K562 (cell line): ENCODE measurements around the gene PCDH12.

Experiments used
- ETV6 ChIP-seq, 3 experiments: fragments of 150-350 bp in 1 of 3; sonication (generic) in 1 of 3; formaldehyde crosslinking in 1 of 3; IDR thresholded peaks; 2 replicates each; pipeline versions ENCODE4 v1.6.1 to v1.8.0; 2014 to 2022; ENCODE audit warnings: borderline replicate concordance in 2 of 3, low read depth in 2 of 3, antibody characterized with exemption in 1 of 3, low read length in 1 of 3, mild to moderate bottlenecking in 1 of 3, missing genetic modification reagents in 1 of 3
- EZH2 ChIP-seq: IDR thresholded peaks from 2 replicates; pipeline ENCODE4 v1.6.1; 2012; ENCODE audit warnings: low read depth, mild to moderate bottlenecking, inconsistent platforms, low read length, borderline replicate concordance
- FOS ChIP-seq: IDR thresholded peaks from 3 replicates; pipeline ENCODE4 v1.6.1; 2011; ENCODE audit not compliant: insufficient read length; ENCODE audit errors: extremely low read depth
- HDAC2 ChIP-seq: fragments of 450-650 bp; IDR thresholded peaks from 2 replicates; pipeline ENCODE4 v1.6.1; 2016; ENCODE audit warnings: mild to moderate bottlenecking
- JUND ChIP-seq, 2 experiments: IDR thresholded peaks; 2 replicates in 1 of 2; 3 replicates in 1 of 2; pipeline ENCODE4 v1.6.1; 2011; ENCODE audit warnings: borderline replicate concordance in 2 of 2, low read depth in 2 of 2, low read length in 2 of 2, improper control_type of control experiment in 1 of 2, missing biosample characterization in 1 of 2, missing genetic modification characterization in 1 of 2, missing genetic modification reagents in 1 of 2
- MAFG ChIP-seq: fragments of 450-650 bp; conservative IDR thresholded peaks from 2 replicates; pipeline ENCODE4 v1.6.1; 2016; ENCODE audit warnings: missing genetic modification characterization, missing compliant biosample characterization
- NFIC ChIP-seq: fragments of 450-650 bp; IDR thresholded peaks from 2 replicates; pipeline ENCODE4 v1.6.1; 2017; ENCODE audit warnings: mild to moderate bottlenecking, inconsistent platforms
- NFYB ChIP-seq: IDR thresholded peaks from 2 replicates; pipeline ENCODE4 v1.6.1; 2011; ENCODE audit warnings: mild to moderate bottlenecking, moderate library complexity; ENCODE audit not compliant: insufficient read length; ENCODE audit errors: extremely low read depth
- ZBED1 ChIP-seq: IDR thresholded peaks from 2 replicates; pipeline ENCODE4 v1.6.1; 2014
- ZNF311 ChIP-seq: fragments of 250-450 bp; sonication (Bioruptor Pico); IDR thresholded peaks from 2 replicates; pipeline ENCODE4 v1.4.0; 2020; ENCODE audit warnings: mild to moderate bottlenecking, moderate library complexity
- ZNF431 ChIP-seq: sonication (generic); formaldehyde crosslinking; IDR thresholded peaks from 2 replicates; pipeline ENCODE4 v1.8.0; 2022; ENCODE audit warnings: mild to moderate bottlenecking, missing genetic modification reagents
- ZNF644 ChIP-seq: fragments of 200-800 bp; sonication (Bioruptor generic); IDR thresholded peaks from 2 replicates; pipeline ENCODE4 v1.6.1; 2016; ENCODE audit warnings: low read depth, missing genetic modification characterization, missing compliant biosample characterization
- TF ChIP-seq, protein P1 (sequence below): sonication (generic); formaldehyde crosslinking; IDR thresholded peaks from 2 replicates; pipeline ENCODE4 v1.8.1; 2023; ENCODE audit warnings: mild to moderate bottlenecking, missing genetic modification reagents, moderate library complexity
- TF ChIP-seq, protein P2 (sequence below), 3 experiments: IDR thresholded peaks in 2 of 3; conservative IDR thresholded peaks in 1 of 3; 2 replicates each; pipeline ENCODE4 v1.5.1; 2011 to 2012; ENCODE audit warnings: low read length in 3 of 3, mild to moderate bottlenecking in 3 of 3, control low read depth in 2 of 3, improper control_type of control experiment in 1 of 3, inconsistent platforms in 1 of 3, low read depth in 1 of 3, mixed read lengths in 1 of 3, moderate library complexity in 1 of 3; ENCODE audit not compliant: insufficient read depth in 2 of 3

DNA sequence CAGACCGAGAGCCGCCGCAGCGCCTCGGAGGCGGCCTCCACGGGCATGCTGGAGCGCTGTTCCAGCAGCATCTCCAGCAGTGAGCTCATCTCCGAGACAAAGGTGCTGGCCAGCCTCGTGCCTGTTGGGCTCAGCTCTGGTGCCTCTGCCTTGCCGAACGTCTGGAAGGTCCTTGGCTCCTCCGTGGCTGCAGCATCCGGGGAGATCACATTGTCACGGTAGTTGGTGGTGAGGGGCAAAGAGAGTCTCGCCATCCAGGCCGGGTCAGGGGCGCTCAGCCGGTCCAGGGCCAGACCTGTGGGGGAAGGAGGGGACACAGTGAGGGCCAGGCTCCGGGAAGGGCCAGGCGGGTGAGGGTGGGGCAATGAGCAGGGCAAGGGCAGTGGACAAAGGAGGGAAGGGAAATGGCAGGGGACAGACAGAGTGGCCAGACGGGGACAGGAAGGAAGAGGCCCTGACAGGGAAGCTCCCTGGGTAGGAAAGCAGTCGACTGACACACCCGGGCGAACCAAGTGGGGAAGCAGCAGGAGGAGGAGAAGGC, 12.4 kb downstream of the PCDH12 start:
- TF ChIP-seq ETV6 (IDR thresholded peaks at IDR 0.05; ENCODE audit: borderline replicate concordance in 1 of 2, low read depth in 2 of 2, low read length in 1 of 2): no peak
- no peak for TF ChIP-seq ETV6 (CRISPR knock-in tag; IDR thresholded peaks at IDR 0.05; ENCODE audit: borderline replicate concordance)
- no peak for TF ChIP-seq JUND (IDR thresholded peaks at IDR 0.05; ENCODE audit: borderline replicate concordance, low read depth, low read length)
- no peak for TF ChIP-seq JUND (tag; IDR thresholded peaks at IDR 0.05; ENCODE audit: borderline replicate concordance, low read depth, low read length)
- no peak for TF ChIP-seq HDAC2
- TF ChIP-seq NFYB: no peak
- no peak for TF ChIP-seq ZNF644 (tag)
- no peak for TF ChIP-seq ZNF431
- TF ChIP-seq ZNF311 (CRISPR knock-in tag): no peak
- TF ChIP-seq EZH2: no peak
- TF ChIP-seq FOS: no peak
- TF ChIP-seq, protein P1, sequence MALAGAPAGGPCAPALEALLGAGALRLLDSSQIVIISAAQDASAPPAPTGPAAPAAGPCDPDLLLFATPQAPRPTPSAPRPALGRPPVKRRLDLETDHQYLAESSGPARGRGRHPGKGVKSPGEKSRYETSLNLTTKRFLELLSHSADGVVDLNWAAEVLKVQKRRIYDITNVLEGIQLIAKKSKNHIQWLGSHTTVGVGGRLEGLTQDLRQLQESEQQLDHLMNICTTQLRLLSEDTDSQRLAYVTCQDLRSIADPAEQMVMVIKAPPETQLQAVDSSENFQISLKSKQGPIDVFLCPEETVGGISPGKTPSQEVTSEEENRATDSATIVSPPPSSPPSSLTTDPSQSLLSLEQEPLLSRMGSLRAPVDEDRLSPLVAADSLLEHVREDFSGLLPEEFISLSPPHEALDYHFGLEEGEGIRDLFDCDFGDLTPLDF (CRISPR knock-in tag): no peak
- TF ChIP-seq NFIC: no peak
- no peak for TF ChIP-seq ZBED1
- TF ChIP-seq, protein P2, sequence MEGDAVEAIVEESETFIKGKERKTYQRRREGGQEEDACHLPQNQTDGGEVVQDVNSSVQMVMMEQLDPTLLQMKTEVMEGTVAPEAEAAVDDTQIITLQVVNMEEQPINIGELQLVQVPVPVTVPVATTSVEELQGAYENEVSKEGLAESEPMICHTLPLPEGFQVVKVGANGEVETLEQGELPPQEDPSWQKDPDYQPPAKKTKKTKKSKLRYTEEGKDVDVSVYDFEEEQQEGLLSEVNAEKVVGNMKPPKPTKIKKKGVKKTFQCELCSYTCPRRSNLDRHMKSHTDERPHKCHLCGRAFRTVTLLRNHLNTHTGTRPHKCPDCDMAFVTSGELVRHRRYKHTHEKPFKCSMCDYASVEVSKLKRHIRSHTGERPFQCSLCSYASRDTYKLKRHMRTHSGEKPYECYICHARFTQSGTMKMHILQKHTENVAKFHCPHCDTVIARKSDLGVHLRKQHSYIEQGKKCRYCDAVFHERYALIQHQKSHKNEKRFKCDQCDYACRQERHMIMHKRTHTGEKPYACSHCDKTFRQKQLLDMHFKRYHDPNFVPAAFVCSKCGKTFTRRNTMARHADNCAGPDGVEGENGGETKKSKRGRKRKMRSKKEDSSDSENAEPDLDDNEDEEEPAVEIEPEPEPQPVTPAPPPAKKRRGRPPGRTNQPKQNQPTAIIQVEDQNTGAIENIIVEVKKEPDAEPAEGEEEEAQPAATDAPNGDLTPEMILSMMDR (IDR thresholded peaks at IDR 0.05 in 2 of 3, conservative IDR thresholded peaks at IDR 0.05 in 1 of 3; ENCODE audit: insufficient read depth in 2 of 3, low read depth in 1 of 3, low read length in 3 of 3): no peak
- TF ChIP-seq MAFG (tag): no peak
